CD4-positive, alpha-beta T cell (primary cell): ENCODE results near the gene RBMS1. TPM values are rescaled to one million over a fixed set of nuclear protein-coding genes. Genes with fewer than 3 reads are reported as not detected.

Experiments used
- ATAC-seq: fragments of 200-7000 bp; cut with Tn5 transposase; one replicate; pipeline ENCODE4 v1.10.0; 2022; ENCODE audit warnings: mild to moderate bottlenecking; ENCODE audit not compliant: poor library complexity
- CTCF ChIA-PET: fragments of 350-600 bp; sonication (Branson Sonifier 250); formaldehyde crosslinking; loops from one replicate; lab custom pipeline; 2021; ENCODE audit warnings: antibody characterized with exemption, inconsistent platforms; lab: Charles Lee
- POLR2A ChIA-PET: fragments of 350-600 bp; sonication (Branson Sonifier 250); formaldehyde crosslinking; loops from one replicate; lab custom pipeline; 2021; ENCODE audit warnings: antibody characterized with exemption, inconsistent platforms; lab: Charles Lee
- DNase-seq, 14 experiments: peaks; one replicate each; pipeline ENCODE4 v3.0.0-alpha.2; 2013 to 2020; ENCODE audit warnings: mixed read lengths in 2 of 14
- H3K27ac ChIP-seq, 2 donors: one replicate each; pipeline versions ENCODE4 v1.5.1 to v1.7.0; 2013; ENCODE audit warnings: low read length in 2 of 2, low read depth in 1 of 2, mild to moderate bottlenecking in 1 of 2
- H3K27me3 ChIP-seq, 2 experiments: 1 replicate in 1 of 2; 2 replicates in 1 of 2; pipeline versions ENCODE4 v1.6.1 to v1.7.0; 2013; ENCODE audit warnings: low read length in 2 of 2, control low read depth in 1 of 2, mild to moderate bottlenecking in 1 of 2, moderate library complexity in 1 of 2; ENCODE audit not compliant: insufficient read depth in 2 of 2, control insufficient read depth in 1 of 2
- H3K36me3 ChIP-seq: one replicate; pipeline ENCODE4 v1.6.1; 2013; ENCODE audit warnings: low read length, control low read depth; ENCODE audit not compliant: insufficient read depth
- H3K4me1 ChIP-seq: one replicate; pipeline ENCODE4 v1.6.1; 2013; ENCODE audit warnings: low read length, control low read depth; ENCODE audit not compliant: insufficient read depth
- H3K4me3 ChIP-seq: one replicate; pipeline ENCODE4 v1.5.1; 2013; ENCODE audit warnings: mild to moderate bottlenecking, low read length, moderate library complexity
- H3K9me3 ChIP-seq, 2 experiments: 1 replicate in 1 of 2; 2 replicates in 1 of 2; pipeline versions ENCODE4 v1.6.1 to v1.7.0; 2013; ENCODE audit warnings: low read length in 2 of 2, mild to moderate bottlenecking in 2 of 2, control low read depth in 1 of 2, moderate library complexity in 1 of 2; ENCODE audit not compliant: control insufficient read depth in 1 of 2, insufficient read depth in 1 of 2
- H3K27ac Mint-ChIP-seq: one replicate; pipeline ENCODE4 v1.8.0; 2020; ENCODE audit warnings: mixed read lengths
- H3K27me3 Mint-ChIP-seq: one replicate; pipeline ENCODE4 v1.8.0; 2021; ENCODE audit warnings: mixed read lengths
- H3K36me3 Mint-ChIP-seq: one replicate; pipeline ENCODE4 v1.8.0; 2021; ENCODE audit warnings: low read depth, mixed read lengths
- H3K4me1 Mint-ChIP-seq: one replicate; pipeline ENCODE4 v1.8.0; 2021; ENCODE audit warnings: low read depth, mixed read lengths
- H3K4me3 Mint-ChIP-seq: one replicate; pipeline ENCODE4 v1.8.0; 2020; ENCODE audit warnings: mild to moderate bottlenecking, mixed read lengths
- H3K9me3 Mint-ChIP-seq: one replicate; pipeline ENCODE4 v1.8.0; 2020; ENCODE audit warnings: mixed read lengths
- intact Hi-C, 2 experiments: fragments of 100-400 bp; cut with DNase I in 1 of 2; cut with micrococcal nuclease in 1 of 2; formaldehyde crosslinking; loops; one replicate each; pipeline versions ENCODE4 v1.15.1 to v1.9.0; 2023 to 2025; cut with DNase I, micrococcal nuclease
- total RNA-seq, 174 experiments: library from RNA in 2 of 174; stranded (reverse) in 2 of 174; gene quantifications; one replicate each; pipeline ENCODE4 v1.2.3 and lab custom pipeline; 2021 to 2026
- TF ChIP-seq, protein P1 (sequence below): fragments of 200-600 bp; IDR thresholded peaks from one replicate; pipeline ENCODE4 v1.8.0; 2022; ENCODE audit warnings: antibody characterized with exemption, mild to moderate bottlenecking

Gene RBMS1
- total RNA-seq, 2 experiments from 2014 or later, result 88.6 to 90.3 TPM

GRCh38 chr2:160418398-160418765 is 75.2 kb downstream of the RBMS1 start:
- TF ChIP-seq, protein P1, sequence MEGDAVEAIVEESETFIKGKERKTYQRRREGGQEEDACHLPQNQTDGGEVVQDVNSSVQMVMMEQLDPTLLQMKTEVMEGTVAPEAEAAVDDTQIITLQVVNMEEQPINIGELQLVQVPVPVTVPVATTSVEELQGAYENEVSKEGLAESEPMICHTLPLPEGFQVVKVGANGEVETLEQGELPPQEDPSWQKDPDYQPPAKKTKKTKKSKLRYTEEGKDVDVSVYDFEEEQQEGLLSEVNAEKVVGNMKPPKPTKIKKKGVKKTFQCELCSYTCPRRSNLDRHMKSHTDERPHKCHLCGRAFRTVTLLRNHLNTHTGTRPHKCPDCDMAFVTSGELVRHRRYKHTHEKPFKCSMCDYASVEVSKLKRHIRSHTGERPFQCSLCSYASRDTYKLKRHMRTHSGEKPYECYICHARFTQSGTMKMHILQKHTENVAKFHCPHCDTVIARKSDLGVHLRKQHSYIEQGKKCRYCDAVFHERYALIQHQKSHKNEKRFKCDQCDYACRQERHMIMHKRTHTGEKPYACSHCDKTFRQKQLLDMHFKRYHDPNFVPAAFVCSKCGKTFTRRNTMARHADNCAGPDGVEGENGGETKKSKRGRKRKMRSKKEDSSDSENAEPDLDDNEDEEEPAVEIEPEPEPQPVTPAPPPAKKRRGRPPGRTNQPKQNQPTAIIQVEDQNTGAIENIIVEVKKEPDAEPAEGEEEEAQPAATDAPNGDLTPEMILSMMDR, result no peak
- Histone ChIP-seq H3K27me3 (no peaks in the 10 kb centered on the region), H3K36me3 (no peaks in the 10 kb centered on the region), H3K27ac (no peak overlapping the region), H3K9me3 (no peaks in the 10 kb centered on the region), H3K4me1 (peaks cover 10% of the 10 kb centered on the region), H3K4me3 (no peak overlapping the region)
- peaks cover 3% of the 10 kb centered on the region for H3K9me3 Mint-ChIP-seq
- CTCF ChIA-PET, result interaction anchor here (1.2 kb wide), 1 partner anchor 11 kb away, joined by 4 read pairs; no protein-coding TSS in a partner anchor
- POLR2A ChIA-PET, result interaction anchor here (1.0 to 1.2 kb wide), 3 partner anchors 10 to 12 kb away, joined by 3 to 6 read pairs (median 5); no protein-coding TSS in a partner anchor
- no peaks in the 10 kb centered on the region for H3K27me3 Mint-ChIP-seq
- peak overlapping the region; percentile 65 for H3K27ac Mint-ChIP-seq
- intact Hi-C loops, result loop anchor here in 1 of 2 experiments (1.0 kb wide), 1 partner anchor 10 kb away; no protein-coding TSS in a partner anchor
- peaks cover 81% of the 10 kb centered on the region for H3K4me1 Mint-ChIP-seq
- ATAC-seq (no peak), DNase-seq (no peak)
- peaks cover 4% of the 10 kb centered on the region for H3K36me3 Mint-ChIP-seq
- no peak overlapping the region for H3K4me3 Mint-ChIP-seq

DNA sequence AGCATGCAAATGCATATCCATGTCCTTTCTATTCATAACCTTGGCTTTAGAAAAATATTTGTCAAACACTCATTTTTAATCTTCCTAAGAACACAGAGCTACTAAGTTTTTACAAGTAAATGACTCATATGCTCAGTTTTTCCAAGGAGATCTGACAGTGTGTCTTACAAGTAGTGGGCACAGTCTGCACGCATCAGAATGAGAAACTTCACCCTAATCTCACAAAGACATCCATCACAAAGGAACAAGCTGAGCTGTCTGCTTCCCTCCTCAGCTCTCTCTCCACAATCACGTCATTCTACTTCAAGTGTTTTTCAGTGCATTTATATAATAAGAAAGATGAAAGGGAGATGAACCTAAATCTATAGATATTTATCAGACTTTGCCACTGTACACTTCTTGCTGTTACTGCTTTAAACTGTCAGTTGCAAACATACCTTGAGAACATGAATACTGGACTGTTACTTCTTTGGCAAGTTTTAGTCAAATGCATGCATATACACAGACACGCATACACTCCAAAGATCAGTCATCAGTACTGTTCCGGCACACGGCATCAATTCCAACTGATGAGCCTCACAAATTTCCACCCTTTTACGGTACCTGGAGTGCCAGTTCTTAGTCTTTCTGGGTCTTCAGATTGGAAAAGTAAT is 75.7 kb downstream of the RBMS1 start:
- Histone ChIP-seq H3K9me3 (no peaks in the 10 kb centered on the region), H3K27ac (no peak overlapping the region), H3K4me3 (no peak overlapping the region), H3K4me1 (peaks cover 10% of the 10 kb centered on the region), H3K27me3 (no peaks in the 10 kb centered on the region), H3K36me3 (no peaks in the 10 kb centered on the region)
- intact Hi-C loops, result loop anchor here in 1 of 2 experiments (1.0 kb wide), 1 partner anchor 10 kb away; no protein-coding TSS in a partner anchor
- POLR2A ChIA-PET, result interaction anchor here (1.0 to 1.2 kb wide), 2 partner anchors 10 to 11 kb away, joined by 5 to 6 read pairs; no protein-coding TSS in a partner anchor
- CTCF ChIA-PET, result interaction anchor here (1.2 kb wide), 1 partner anchor 11 kb away, joined by 4 read pairs; no protein-coding TSS in a partner anchor
- Mint-ChIP-seq H3K9me3 (peaks cover 3% of the 10 kb centered on the region), H3K4me3 (peak overlapping the region; percentile 11), H3K27ac (peak overlapping the region; percentile 65), H3K27me3 (no peaks in the 10 kb centered on the region), H3K4me1 (peaks cover 81% of the 10 kb centered on the region), H3K36me3 (peaks cover 3% of the 10 kb centered on the region)
- DNase-seq (peak in 4 of 14 experiments; percentile 32 to 68 (median 54)), ATAC-seq (peak; percentile 95)
- TF ChIP-seq, protein P1, result no peak

GRCh38 chr2:160415991-160416390 is 77.6 kb downstream of the RBMS1 start:
- intact Hi-C loops, result no loop called here
- H3K27ac Mint-ChIP-seq, result no peak overlapping the region

More at GRCh38 chr2:160415991-160416390, 77.6 kb downstream of the RBMS1 start:
- Histone ChIP-seq H3K4me3 (no peak overlapping the region), H3K27me3 (no peaks in the 10 kb centered on the region), H3K27ac (no peak overlapping the region), H3K36me3 (no peaks in the 10 kb centered on the region), H3K9me3 (no peaks in the 10 kb centered on the region), H3K4me1 (peaks cover 20% of the 10 kb centered on the region)
- ChIA-PET POLR2A (interaction anchor here (5.5 kb wide), 1 partner anchor 12 kb away, joined by 49 read pairs; no protein-coding TSS in a partner anchor), CTCF (no interaction called here)
- H3K4me3 Mint-ChIP-seq, result no peak overlapping the region
- DNase-seq, result no peak
- no peak for ATAC-seq
- no peaks in the 10 kb centered on the region for H3K9me3 Mint-ChIP-seq
- H3K27me3 Mint-ChIP-seq, result no peaks in the 10 kb centered on the region
- H3K4me1 Mint-ChIP-seq, result peaks cover 82% of the 10 kb centered on the region
- no peaks in the 10 kb centered on the region for H3K36me3 Mint-ChIP-seq
- TF ChIP-seq, protein P1, result no peak
